H1 (cell line): Measurements from ENCODE around the gene PCDHGA1. TPM values are rescaled to one million over a fixed set of nuclear protein-coding genes. Genes with fewer than 3 reads are reported as not detected.

ENCODE experiments used
- CTCF ChIA-PET: fragments of 300-600 bp; sonication (Branson Sonifier 250); formaldehyde crosslinking; loops from one replicate; lab custom pipeline; 2021; ENCODE audit not compliant: partially characterized antibody; lab: Charles Lee
- POLR2A ChIA-PET: fragments of 300-600 bp; sonication (Branson Sonifier 250); formaldehyde crosslinking; loops from one replicate; lab custom pipeline; 2021; ENCODE audit warnings: inconsistent platforms; ENCODE audit not compliant: partially characterized antibody; lab: Charles Lee
- DNase-seq, 2 experiments: peaks; one replicate each; pipeline versions ENCODE4 v3.0.0 to v3.0.0-alpha.2; 2010 to 2022; ENCODE audit warnings: low spot score in 2 of 2, low read depth in 1 of 2, mixed read lengths in 1 of 2
- FAIRE-seq: peaks from 2 replicates; lab custom pipeline; 2011; peaks lifted over from hg19 to GRCh38; lab: Jason Lieb, UNC
- H2AFZ ChIP-seq: 2 replicates; pipeline ENCODE4 v1.8.1; 2012; ENCODE audit warnings: low read length, inconsistent platforms
- H2AK5ac ChIP-seq: 2 replicates; pipeline ENCODE4 v1.6.1; 2013; ENCODE audit warnings: low read depth, low read length
- H2BK120ac ChIP-seq: replicated peaks from 2 replicates; pipeline ENCODE3; 2013; ENCODE audit warnings: low read depth, low read length, inconsistent platforms
- H2BK12ac ChIP-seq: 2 replicates; pipeline ENCODE4 v1.6.1; 2013; ENCODE audit warnings: low read depth, low read length
- H2BK15ac ChIP-seq: 2 replicates; pipeline ENCODE4 v1.6.1; 2013; ENCODE audit warnings: low read length
- H2BK20ac ChIP-seq: 2 replicates; pipeline ENCODE4 v1.6.1; 2013; ENCODE audit warnings: low read length
- H2BK5ac ChIP-seq: 2 replicates; pipeline ENCODE4 v1.6.1; 2013; ENCODE audit warnings: low read depth, low read length
- H3K14ac ChIP-seq: 2 replicates; pipeline ENCODE4 v1.6.1; 2013; ENCODE audit warnings: inconsistent platforms; ENCODE audit not compliant: insufficient read length
- H3K18ac ChIP-seq: 2 replicates; pipeline ENCODE4 v1.6.1; 2013; ENCODE audit warnings: low read length; ENCODE audit errors: extremely low read depth
- H3K23ac ChIP-seq: 2 replicates; pipeline ENCODE4 v1.6.1; 2013; ENCODE audit warnings: inconsistent platforms; ENCODE audit not compliant: insufficient read length
- H3K23me2 ChIP-seq: 2 replicates; pipeline ENCODE4 v1.6.1; 2013; ENCODE audit warnings: low read depth, low read length
- H3K27ac ChIP-seq: 2 replicates; pipeline ENCODE4 v1.6.1; 2011; ENCODE audit warnings: low read depth, low read length, inconsistent platforms
- H3K27me3 ChIP-seq, 4 experiments: replicated peaks in 1 of 4; 1 replicate in 1 of 4; 2 replicates in 3 of 4; pipeline versions ENCODE4 v1.6.1 to v1.8.1; 2011 to 2013; ENCODE audit warnings: low read length in 3 of 4, mild to moderate bottlenecking in 3 of 4, inconsistent platforms in 2 of 4, mixed read lengths in 2 of 4, moderate library complexity in 1 of 4; ENCODE audit not compliant: control insufficient read depth in 3 of 4, insufficient read depth in 3 of 4; ENCODE audit errors: extremely low read depth in 1 of 4
- H3K36me3 ChIP-seq, 4 experiments: 2 replicates each; pipeline versions ENCODE4 v1.6.1 to v1.8.1; 2011 to 2013; ENCODE audit warnings: mild to moderate bottlenecking in 4 of 4, low read length in 3 of 4, moderate library complexity in 2 of 4, control low read depth in 1 of 4, inconsistent platforms in 1 of 4; ENCODE audit not compliant: insufficient read depth in 4 of 4, control insufficient read depth in 2 of 4
- H3K4ac ChIP-seq: replicated peaks from 2 replicates; pipeline ENCODE3; 2013; ENCODE audit warnings: low read length, low read depth, mixed read lengths, inconsistent platforms; ENCODE audit not compliant: insufficient read length
- H3K4me1 ChIP-seq, 4 experiments: replicated peaks in 1 of 4; 1 replicate in 1 of 4; 2 replicates in 3 of 4; pipeline versions ENCODE4 v1.6.1 to v1.8.1; 2011 to 2013; ENCODE audit warnings: low read length in 3 of 4, inconsistent platforms in 2 of 4, mixed read lengths in 1 of 4; ENCODE audit not compliant: insufficient read depth in 4 of 4, control insufficient read depth in 3 of 4
- H3K4me2 ChIP-seq, 2 experiments: 2 replicates each; pipeline versions ENCODE4 v1.6.1 to v1.8.1; 2011 to 2013; ENCODE audit warnings: low read depth in 2 of 2, low read length in 2 of 2, control low read depth in 1 of 2, inconsistent platforms in 1 of 2, mild to moderate bottlenecking in 1 of 2; ENCODE audit not compliant: insufficient read depth in 1 of 2
- H3K4me3 ChIP-seq, 4 experiments: fragments of 200-600, 300-600 bp in 1 of 4; sonication (generic), shearing (Covaris generic), sonication (Bioruptor Twin) in 1 of 4; 2 replicates each; pipeline versions ENCODE4 v1.5.1 to v1.8.1; 2011 to 2016; ENCODE audit warnings: low read length in 4 of 4, low read depth in 3 of 4, control low read depth in 2 of 4, inconsistent platforms in 2 of 4, mild to moderate bottlenecking in 2 of 4, mixed read lengths in 1 of 4, moderate library complexity in 1 of 4; ENCODE audit not compliant: insufficient read depth in 2 of 4; ENCODE audit errors: extremely low read depth in 1 of 4
- H3K56ac ChIP-seq: replicated peaks from 2 replicates; pipeline ENCODE3; 2013; ENCODE audit warnings: low read depth, mild to moderate bottlenecking, mixed read lengths, low read length, inconsistent platforms; ENCODE audit not compliant: insufficient read length
- H3K79me1 ChIP-seq: 2 replicates; pipeline ENCODE4 v1.6.1; 2013; ENCODE audit warnings: low read depth, low read length, control low read depth
- H3K79me2 ChIP-seq, 2 experiments: 2 replicates each; pipeline versions ENCODE4 v1.6.1 to v1.8.1; 2012 to 2013; ENCODE audit warnings: low read length in 2 of 2, mild to moderate bottlenecking in 2 of 2, inconsistent platforms in 1 of 2; ENCODE audit not compliant: insufficient read depth in 2 of 2, control insufficient read depth in 1 of 2
- H3K9ac ChIP-seq, 4 experiments: replicated peaks in 1 of 4; 1 replicate in 1 of 4; 2 replicates in 3 of 4; pipeline versions ENCODE4 v1.6.1 to v1.8.1; 2011 to 2013; ENCODE audit warnings: low read depth in 3 of 4, low read length in 3 of 4, control low read depth in 2 of 4, mild to moderate bottlenecking in 2 of 4, moderate library complexity in 2 of 4, inconsistent platforms in 1 of 4; ENCODE audit errors: extremely low read depth in 1 of 4
- H3K9me3 ChIP-seq, 2 experiments: 2 replicates each; pipeline versions ENCODE4 v1.6.1 to v1.8.1; 2012 to 2013; ENCODE audit warnings: mild to moderate bottlenecking in 2 of 2, moderate library complexity in 2 of 2, control low read depth in 1 of 2, inconsistent platforms in 1 of 2, low read depth in 1 of 2, low read length in 1 of 2, mixed read lengths in 1 of 2; ENCODE audit not compliant: insufficient read depth in 2 of 2
- H4K20me1 ChIP-seq, 2 experiments: replicated peaks in 1 of 2; 2 replicates each; pipeline versions ENCODE3 to v1.8.1; 2011 to 2013; ENCODE audit warnings: inconsistent platforms in 2 of 2, low read length in 2 of 2, mild to moderate bottlenecking in 1 of 2; ENCODE audit not compliant: insufficient read depth in 2 of 2, control insufficient read depth in 1 of 2
- H4K5ac ChIP-seq: 2 replicates; pipeline ENCODE4 v1.6.1; 2013; ENCODE audit warnings: low read length, low read depth, mixed read lengths, inconsistent platforms; ENCODE audit not compliant: insufficient read length
- H4K8ac ChIP-seq: 2 replicates; pipeline ENCODE4 v1.8.0; 2013; ENCODE audit warnings: mild to moderate bottlenecking, moderate library complexity, low read length, inconsistent platforms; ENCODE audit not compliant: insufficient read depth; ENCODE audit errors: extremely low read depth
- H4K91ac ChIP-seq: replicated peaks from 2 replicates; pipeline ENCODE3; 2013; ENCODE audit warnings: low read length, mixed read lengths, inconsistent platforms; ENCODE audit not compliant: insufficient read length
- BCL11A ChIP-seq, 2 experiments: IDR thresholded peaks; one replicate each; pipeline ENCODE4 v1.6.1; 2011; ENCODE audit warnings: low read depth in 2 of 2, low read length in 2 of 2, mild to moderate bottlenecking in 2 of 2
- EGR1 ChIP-seq: IDR thresholded peaks from 2 replicates; pipeline ENCODE4 v1.6.1; 2011; ENCODE audit warnings: low read depth, low read length, borderline replicate concordance
- MAFK ChIP-seq: IDR thresholded peaks from 2 replicates; pipeline ENCODE4 v1.6.1; 2012; ENCODE audit warnings: low read depth, mild to moderate bottlenecking, improper control_type of control experiment, low read length
- SP2 ChIP-seq: IDR thresholded peaks from 2 replicates; pipeline ENCODE4 v1.6.1; 2012; ENCODE audit warnings: mild to moderate bottlenecking, low read length, inconsistent platforms
- TAF7 ChIP-seq: optimal IDR thresholded peaks from 2 replicates; pipeline ENCODE3; 2011; ENCODE audit warnings: low read depth, mild to moderate bottlenecking, inconsistent platforms, low read length, moderate library complexity, borderline replicate concordance
- TBP ChIP-seq: IDR thresholded peaks from 2 replicates; pipeline ENCODE4 v1.6.1; 2011; ENCODE audit warnings: low read depth, low read length, improper control_type of control experiment
- YY1 ChIP-seq: IDR thresholded peaks from 2 replicates; pipeline ENCODE4 v1.6.1; 2011; ENCODE audit warnings: low read depth, mild to moderate bottlenecking, low read length
- WGBS, 2 experiments: shearing (Covaris generic) in 1 of 2; methylation state at CpG; one replicate each; pipeline versions ENCODE4 v1.1.6 to v1.1.7; 2013 to 2015; ENCODE audit warnings: low lambda C conversion rate in 2 of 2, mixed read lengths in 2 of 2, inconsistent platforms in 1 of 2, low coverage in 1 of 2, missing lambda C conversion rate in 1 of 2; ENCODE audit not compliant: insufficient replicate concordance in 2 of 2, insufficient coverage in 1 of 2, insufficient read length in 1 of 2; ENCODE audit errors: extremely low coverage in 1 of 2, missing lambda C conversion rate in 1 of 2; 5-methylcytosine and 5-hydroxymethylcytosine counted together
- polyA plus RNA-seq, 7 experiments: library from polyadenylated mRNA; depleted of rRNA in 3 of 7; stranded (reverse) in 5 of 7; unstranded in 2 of 7; fragments of >200 nt in 5 of 7; fragments of 200-250 nt in 2 of 7; gene quantifications; 1 replicate in 5 of 7; 2 replicates in 1 of 7; 4 replicates in 1 of 7; pipeline versions ENCODE4 v1.2.1 to v1.2.3, GENCODE V29; 2011 to 2013; ENCODE audit warnings: missing spikeins in 2 of 7, mixed read lengths in 2 of 7
- total RNA-seq: library from RNA; stranded (reverse); fragmentation: NEBNext Ultra II Directional; extraction: Animal tissue kit (Norgen Biotek cat#: 25700); gene quantifications from 2 replicates; pipeline ENCODE4 v1.2.1, GENCODE V29; 2021
- TF ChIP-seq, protein P1 (sequence below): IDR thresholded peaks from 2 replicates; pipeline ENCODE4 v1.6.1; 2011; ENCODE audit warnings: low read length, improper control_type of control experiment
- TF ChIP-seq, protein P2 (sequence below): IDR thresholded peaks from 2 replicates; pipeline ENCODE4 v1.6.1; 2011; ENCODE audit warnings: low read depth, mild to moderate bottlenecking, low read length; ENCODE audit not compliant: insufficient read depth

Gene PCDHGA1
- total and polyA plus RNA-seq, 2 of the 8 experiments (the other 6 are each of a cell fraction or from before 2014, with no cell fraction given) = 0.57 to 0.89 TPM

DNA sequence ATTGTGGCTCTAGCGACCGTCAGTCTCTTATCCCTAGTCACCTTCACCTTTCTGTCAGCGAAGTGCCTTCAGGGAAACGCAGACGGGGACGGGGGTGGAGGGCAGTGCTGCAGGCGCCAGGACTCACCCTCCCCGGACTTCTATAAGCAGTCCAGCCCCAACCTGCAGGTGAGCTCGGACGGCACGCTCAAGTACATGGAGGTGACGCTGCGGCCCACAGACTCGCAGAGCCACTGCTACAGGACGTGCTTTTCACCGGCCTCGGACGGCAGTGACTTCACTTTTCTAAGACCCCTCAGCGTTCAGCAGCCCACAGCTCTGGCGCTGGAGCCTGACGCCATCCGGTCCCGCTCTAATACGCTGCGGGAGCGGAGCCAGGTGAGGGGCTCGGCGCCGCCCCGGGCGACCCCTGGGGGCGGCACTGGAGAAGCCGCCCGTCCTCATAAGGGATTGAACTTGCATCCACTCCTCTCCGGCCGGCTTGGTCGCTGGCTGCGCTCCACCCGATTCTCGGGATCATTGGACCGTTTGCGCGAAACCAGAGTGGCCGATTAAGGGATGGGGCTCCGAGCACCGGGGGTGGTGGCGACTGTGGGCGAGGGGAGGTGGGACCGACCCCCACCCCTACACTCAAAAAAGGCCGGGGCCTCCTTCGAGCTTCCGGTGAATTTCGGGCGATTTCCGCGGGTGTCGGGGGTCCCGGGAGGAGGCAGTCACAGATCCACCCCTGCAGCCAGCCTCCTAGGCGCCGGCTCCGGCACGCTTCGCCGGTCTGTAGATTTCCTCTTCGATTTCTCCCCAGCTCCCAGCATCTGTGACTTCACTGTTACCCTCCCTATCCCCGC lies 161.2 kb downstream of the PCDHGA1 start:
- ChIA-PET CTCF (interaction anchor here (0.8 to 50.9 kb wide), 14 partner anchors 9 to 370 kb away, joined by 3 to 1236 read pairs (median 5); partner anchors contain the start of genes PCDHB4, PCDHGA10, PCDHGA11 and PCDHGA9), POLR2A (interaction anchor here (0.6 to 5.0 kb wide), 9 partner anchors 8 to 667 kb away, joined by 3 to 33 read pairs (median 5); no protein-coding TSS in a partner anchor)
- no peak overlapping the region for H2AK5ac ChIP-seq
- H2AFZ ChIP-seq = no peak overlapping the region
- no peaks in the 10 kb centered on the region for H3K36me3 ChIP-seq
- no peak overlapping the region; the same call in 1 of the 2 replicates for H2BK20ac ChIP-seq
- H2BK15ac ChIP-seq = no peak overlapping the region
- H3K9me3 ChIP-seq = no peaks in the 10 kb centered on the region
- 26% methylated on average over 59 of the region's 66 CpGs; no CpG with 5 or more reads in 1 of the 2 experiments for WGBS, 2 experiments
- peak overlapping the region; percentile 71; the same call in 1 of the 2 replicates for H2BK5ac ChIP-seq
- H3K56ac ChIP-seq = no peak overlapping the region
- peaks cover 4% of the 10 kb centered on the region for H3K79me1 ChIP-seq
- peak overlapping the region; percentile 91 for H4K8ac ChIP-seq
- H3K23me2 ChIP-seq = peaks cover 24% of the 10 kb centered on the region; the same call in 1 of the 2 replicates
- peaks cover 4 to 10% of the 10 kb centered on the region in 2 experiments for H4K20me1 ChIP-seq
- peak overlapping the region; percentile 79 to 80 for H3K4me2 ChIP-seq
- H3K27ac ChIP-seq = no peak overlapping the region
- no peak overlapping the region for H4K5ac ChIP-seq
- H3K4me3 ChIP-seq = peak overlapping the region; percentile 17 to 60 (median 46)
- no peak overlapping the region for H3K14ac ChIP-seq
- H2BK12ac ChIP-seq = peak overlapping the region; percentile 80; the same call in 1 of the 2 replicates
- H3K4ac ChIP-seq = peak overlapping the region; percentile 22
- peaks cover 6 to 36% (median 26%) of the 10 kb centered on the region in 4 experiments for H3K4me1 ChIP-seq
- no peak for DNase-seq
- H2BK120ac ChIP-seq = no peak overlapping the region
- H3K18ac ChIP-seq = peak overlapping the region; percentile 81
- H4K91ac ChIP-seq = peak overlapping the region; percentile 70
- FAIRE-seq = no peak
- no peaks in the 10 kb centered on the region; a peak in 1 of 4 replicates for H3K79me2 ChIP-seq
- H3K9ac ChIP-seq = 0 out of 7 replicates have a peak overlapping the region, but pooled peaks of 1 of the 4 experiments have one; percentile 38
- H3K27me3 ChIP-seq = peaks cover 13 to 43% (median 37%) of the 10 kb centered on the region in 4 experiments; a peak in 6 of 7 replicates
- H3K23ac ChIP-seq = no peak overlapping the region
- TF ChIP-seq BCL11A (IDR thresholded peaks at IDR 0.05; ENCODE audit: low read depth in 2 of 2, low read length in 2 of 2) = no peak
- no peak for TF ChIP-seq MAFK
- TF ChIP-seq YY1 = no peak
- no peak for TF ChIP-seq EGR1
- TF ChIP-seq, protein P1, sequence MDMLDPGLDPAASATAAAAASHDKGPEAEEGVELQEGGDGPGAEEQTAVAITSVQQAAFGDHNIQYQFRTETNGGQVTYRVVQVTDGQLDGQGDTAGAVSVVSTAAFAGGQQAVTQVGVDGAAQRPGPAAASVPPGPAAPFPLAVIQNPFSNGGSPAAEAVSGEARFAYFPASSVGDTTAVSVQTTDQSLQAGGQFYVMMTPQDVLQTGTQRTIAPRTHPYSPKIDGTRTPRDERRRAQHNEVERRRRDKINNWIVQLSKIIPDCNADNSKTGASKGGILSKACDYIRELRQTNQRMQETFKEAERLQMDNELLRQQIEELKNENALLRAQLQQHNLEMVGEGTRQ = no peak
- no peak for TF ChIP-seq SP2
- TF ChIP-seq, protein P2, sequence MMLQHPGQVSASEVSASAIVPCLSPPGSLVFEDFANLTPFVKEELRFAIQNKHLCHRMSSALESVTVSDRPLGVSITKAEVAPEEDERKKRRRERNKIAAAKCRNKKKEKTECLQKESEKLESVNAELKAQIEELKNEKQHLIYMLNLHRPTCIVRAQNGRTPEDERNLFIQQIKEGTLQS = no peak
- TF ChIP-seq TAF7 = no peak
- TF ChIP-seq TBP = no peak
